ENCODE measurements around the gene MYO7A. TPM values are rescaled to one million over a fixed set of nuclear protein-coding genes. Genes with fewer than 3 reads are reported as not detected.
A peak's percentile ranks its signal among the peaks of the same experiment; 100 is the strongest.

Gene MYO7A
- total RNA-seq, 2 donors from 2014 or later, result 10.4 to 12.9 TPM

GRCh38 chr11:77089004-77089545 lies 39.0 kb upstream of the MYO7A start:
- DNase-seq (peak in 2 of 4 donors; percentile 1 to 11), ATAC-seq (no peak)
- Histone ChIP-seq H3K27ac (peak overlapping the region in 1 of 4 donors; percentile 12), H3K4me1 (peaks cover 30% of the 10 kb centered on the region), H3K4me3 (no peak overlapping the region), H3K36me3 (replicated peaks in 1 of 2; ENCODE audit: insufficient read depth in 1 of 2, low read depth in 2 of 2) (no peaks in the 10 kb centered on the region), H3K9me3 (no peaks in the 10 kb centered on the region), H3K27me3 (no peaks in the 10 kb centered on the region)
- TF ChIP-seq CTCF (IDR thresholded peaks at IDR 0.05) (no peak), POLR2A (IDR thresholded peaks at IDR 0.05) (no peak)
- intact Hi-C loops (cut with DNase I), result loop anchor here (5.0 kb wide), 1 partner anchor 37 kb away; no protein-coding TSS in a partner anchor
- 83 to 87% methylated on average over 3 of the region's 3 CpGs for WGBS, 2 donors

DNA sequence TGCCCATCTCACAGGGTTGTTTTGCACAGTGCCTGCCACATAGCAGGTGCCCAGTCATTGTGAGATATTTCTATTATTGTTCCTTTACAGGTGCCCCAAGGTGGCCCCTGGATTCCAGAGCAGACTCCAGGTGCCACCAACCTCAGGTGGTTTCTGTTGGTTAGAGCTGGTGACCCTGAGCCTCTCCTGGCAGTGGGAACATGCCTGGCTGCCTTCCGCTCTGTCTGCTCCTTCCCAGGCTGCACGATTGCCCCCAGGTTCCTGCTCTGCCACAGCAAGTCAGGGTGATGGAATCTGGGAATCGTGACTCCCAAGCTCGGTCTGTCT lies 38.0 kb upstream of the MYO7A start:
- intact Hi-C loops (cut with DNase I), result loop anchor here (10.0 kb wide), 1 partner anchor 165 kb away; no protein-coding TSS in a partner anchor

DNA sequence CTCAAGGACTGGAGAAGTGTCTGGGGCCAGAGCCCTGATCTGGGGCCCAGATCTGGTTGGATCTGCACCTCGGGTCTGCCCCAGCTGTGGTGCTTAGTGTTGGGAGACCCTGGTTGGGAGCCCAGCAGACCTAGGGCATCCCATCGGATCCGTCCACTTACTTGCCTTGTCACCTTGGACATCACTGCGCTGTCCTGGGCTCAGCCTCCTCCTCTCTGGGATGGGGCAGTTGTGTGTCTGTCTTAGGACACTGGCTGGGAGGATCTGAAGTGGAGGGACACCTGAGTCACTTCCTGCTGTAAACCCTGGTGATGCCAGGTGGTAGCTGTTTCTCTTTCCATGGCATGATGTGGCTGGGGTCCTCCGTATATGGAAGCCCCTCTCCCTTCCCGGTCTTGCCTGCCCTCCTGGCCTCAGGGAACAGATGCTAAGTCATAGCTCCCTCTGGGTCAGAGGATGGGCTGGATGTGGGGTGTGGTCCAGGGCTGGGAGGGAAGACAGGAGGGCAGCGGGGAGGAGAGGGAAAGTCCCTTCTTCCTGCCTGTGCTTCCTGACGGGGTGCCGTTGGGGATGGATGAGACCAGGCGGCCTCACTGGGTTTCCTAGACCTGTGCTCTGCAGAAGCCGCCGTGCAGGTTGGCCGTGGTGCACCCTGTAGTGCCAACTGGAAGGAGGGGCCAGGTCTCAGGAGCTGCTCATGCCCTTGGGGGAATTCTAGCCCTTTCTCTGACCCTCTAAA lies 37.5 kb upstream of the MYO7A start:
- DNase-seq (peak in 2 of 4 donors; percentile 3 to 5), ATAC-seq (no peak)
- Histone ChIP-seq H3K36me3 (replicated peaks in 1 of 2; ENCODE audit: insufficient read depth in 1 of 2, low read depth in 2 of 2) (no peaks in the 10 kb centered on the region), H3K27me3 (no peaks in the 10 kb centered on the region), H3K9me3 (no peaks in the 10 kb centered on the region), H3K4me1 (peaks cover 35% of the 10 kb centered on the region), H3K4me3 (no peak overlapping the region), H3K27ac (no peak overlapping the region)
- intact Hi-C loops (cut with DNase I), result loop anchor here (10.0 kb wide), 1 partner anchor 166 kb away; no protein-coding TSS in a partner anchor
- WGBS, 2 donors, result 57 to 65% methylated on average over 9 to 13 of the region's 13 CpGs
- TF ChIP-seq POLR2A (IDR thresholded peaks at IDR 0.05) (no peak), CTCF (IDR thresholded peaks at IDR 0.05) (no peak)

More for the DNA sequence above, 38.0 kb upstream of the MYO7A start:
- TF ChIP-seq CTCF (IDR thresholded peaks at IDR 0.05), result no peak
- no peak for TF ChIP-seq POLR2A (IDR thresholded peaks at IDR 0.05)
- whole genome bisulfite sequencing, 2 donors, result 87 to 94% methylated on average over 3 to 4 of the region's 4 CpGs
- Histone ChIP-seq H3K27ac (no peak overlapping the region), H3K9me3 (no peaks in the 10 kb centered on the region), H3K4me1 (peaks cover 30% of the 10 kb centered on the region), H3K4me3 (no peak overlapping the region), H3K36me3 (replicated peaks in 1 of 2; ENCODE audit: insufficient read depth in 1 of 2, low read depth in 2 of 2) (no peaks in the 10 kb centered on the region), H3K27me3 (no peaks in the 10 kb centered on the region)
- DNase-seq (peak in 2 of 4 donors; percentile 4 to 12), ATAC-seq (no peak)

GRCh38 chr11:77091146-77091940 lies 36.7 kb upstream of the MYO7A start:
- no peaks in the 10 kb centered on the region for H3K9me3 ChIP-seq
- no peak overlapping the region for H3K4me3 ChIP-seq
- peak; percentile 86 to 90 (median 88) for DNase-seq
- H3K27ac ChIP-seq, result no peak overlapping the region
- ATAC-seq, result peak; percentile 87
- H3K4me1 ChIP-seq, result peaks cover 39% of the 10 kb centered on the region
- WGBS, 2 donors, result 25 to 33% methylated on average over 6 to 9 of the region's 9 CpGs
- intact Hi-C loops (cut with DNase I), result loop anchor here (10.0 kb wide), 1 partner anchor 167 kb away; no protein-coding TSS in a partner anchor
- no peaks in the 10 kb centered on the region for H3K27me3 ChIP-seq
- peak; percentile 83 to 97 (median 95) for TF ChIP-seq CTCF (IDR thresholded peaks at IDR 0.05)
- TF ChIP-seq POLR2A (IDR thresholded peaks at IDR 0.05), result no peak
- no peaks in the 10 kb centered on the region for H3K36me3 ChIP-seq (replicated peaks in 1 of 2; ENCODE audit: insufficient read depth in 1 of 2, low read depth in 2 of 2)

Data from body of pancreas (tissue), 4 donors.